ENCODE results near the gene DENND1A.

DNA sequence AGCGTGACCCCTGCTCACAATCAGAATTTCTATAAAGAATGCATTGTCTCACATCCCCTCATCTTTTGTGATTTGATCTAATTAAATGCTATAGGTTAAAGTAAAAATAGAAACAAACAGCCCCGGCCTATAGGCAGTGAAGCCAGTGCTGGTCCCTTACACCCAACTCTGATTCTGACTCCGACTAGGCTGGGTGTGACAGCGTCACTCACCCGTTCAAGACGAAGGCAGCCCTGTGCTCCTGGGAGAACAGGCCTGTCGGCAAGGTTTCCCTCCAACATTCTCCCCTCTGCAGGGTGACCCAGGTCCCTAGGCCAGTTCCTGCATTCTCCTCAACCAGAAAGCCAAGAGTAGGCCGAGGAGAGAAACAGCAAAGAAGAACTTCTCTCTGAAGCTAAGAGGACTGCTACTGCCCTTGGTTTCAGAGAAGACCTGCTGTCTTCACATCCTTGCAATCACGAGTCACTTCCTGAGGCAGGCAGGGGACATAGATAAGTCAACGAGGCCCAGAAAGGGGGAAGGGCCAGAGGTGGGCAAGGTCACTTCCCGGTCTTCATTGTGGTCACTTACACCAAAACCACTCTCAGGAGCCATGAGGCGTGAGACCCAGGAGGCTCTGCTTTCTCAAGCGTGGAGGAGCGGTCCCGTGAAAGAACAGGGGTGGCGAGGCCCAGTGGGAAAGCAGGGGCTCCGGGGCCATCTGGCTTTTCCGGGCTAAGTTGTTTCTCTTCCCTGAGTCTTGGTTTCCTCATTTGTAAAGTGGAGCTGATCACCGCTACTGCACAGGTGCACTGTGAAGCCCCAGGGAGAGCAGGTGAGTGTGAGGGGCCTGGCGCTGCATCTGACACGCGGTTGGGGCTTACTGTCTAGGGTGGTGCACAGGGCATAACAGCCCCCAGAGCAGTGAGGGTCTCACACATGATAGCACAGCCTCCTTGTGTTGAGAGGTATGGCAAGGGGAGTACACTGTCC lies 373.2 kb downstream of the DENND1A start:
- TF ChIP-seq CEBPB (IDR thresholded peaks at IDR 0.05) (no peak), NR3C1 (IDR thresholded peaks at IDR 0.05) (no peak), POLR2A (IDR thresholded peaks at IDR 0.05; ENCODE audit: low read length) (no peak), RARB (CRISPR knock-in tag; IDR thresholded peaks at IDR 0.05) (no peak), EP300 (IDR thresholded peaks at IDR 0.05) (no peak), RNF2 (IDR thresholded peaks at IDR 0.05; ENCODE audit: borderline replicate concordance, low read depth) (no peak), JUN (IDR thresholded peaks at IDR 0.05) (no peak), RAD21 (conservative IDR thresholded peaks at IDR 0.05 in 1 of 2, IDR thresholded peaks at IDR 0.05 in 1 of 2) (no peak), BHLHE40 (IDR thresholded peaks at IDR 0.05; ENCODE audit: low read depth, low read length) (no peak), RFX5 (IDR thresholded peaks at IDR 0.05) (no peak)
- TF ChIP-seq, protein P1, sequence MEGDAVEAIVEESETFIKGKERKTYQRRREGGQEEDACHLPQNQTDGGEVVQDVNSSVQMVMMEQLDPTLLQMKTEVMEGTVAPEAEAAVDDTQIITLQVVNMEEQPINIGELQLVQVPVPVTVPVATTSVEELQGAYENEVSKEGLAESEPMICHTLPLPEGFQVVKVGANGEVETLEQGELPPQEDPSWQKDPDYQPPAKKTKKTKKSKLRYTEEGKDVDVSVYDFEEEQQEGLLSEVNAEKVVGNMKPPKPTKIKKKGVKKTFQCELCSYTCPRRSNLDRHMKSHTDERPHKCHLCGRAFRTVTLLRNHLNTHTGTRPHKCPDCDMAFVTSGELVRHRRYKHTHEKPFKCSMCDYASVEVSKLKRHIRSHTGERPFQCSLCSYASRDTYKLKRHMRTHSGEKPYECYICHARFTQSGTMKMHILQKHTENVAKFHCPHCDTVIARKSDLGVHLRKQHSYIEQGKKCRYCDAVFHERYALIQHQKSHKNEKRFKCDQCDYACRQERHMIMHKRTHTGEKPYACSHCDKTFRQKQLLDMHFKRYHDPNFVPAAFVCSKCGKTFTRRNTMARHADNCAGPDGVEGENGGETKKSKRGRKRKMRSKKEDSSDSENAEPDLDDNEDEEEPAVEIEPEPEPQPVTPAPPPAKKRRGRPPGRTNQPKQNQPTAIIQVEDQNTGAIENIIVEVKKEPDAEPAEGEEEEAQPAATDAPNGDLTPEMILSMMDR (IDR thresholded peaks at IDR 0.05) = no peak
- TF ChIP-seq, protein P2, sequence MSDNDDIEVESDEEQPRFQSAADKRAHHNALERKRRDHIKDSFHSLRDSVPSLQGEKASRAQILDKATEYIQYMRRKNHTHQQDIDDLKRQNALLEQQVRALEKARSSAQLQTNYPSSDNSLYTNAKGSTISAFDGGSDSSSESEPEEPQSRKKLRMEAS (IDR thresholded peaks at IDR 0.05) = no peak
- TF ChIP-seq, protein P3, sequence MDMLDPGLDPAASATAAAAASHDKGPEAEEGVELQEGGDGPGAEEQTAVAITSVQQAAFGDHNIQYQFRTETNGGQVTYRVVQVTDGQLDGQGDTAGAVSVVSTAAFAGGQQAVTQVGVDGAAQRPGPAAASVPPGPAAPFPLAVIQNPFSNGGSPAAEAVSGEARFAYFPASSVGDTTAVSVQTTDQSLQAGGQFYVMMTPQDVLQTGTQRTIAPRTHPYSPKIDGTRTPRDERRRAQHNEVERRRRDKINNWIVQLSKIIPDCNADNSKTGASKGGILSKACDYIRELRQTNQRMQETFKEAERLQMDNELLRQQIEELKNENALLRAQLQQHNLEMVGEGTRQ (IDR thresholded peaks at IDR 0.05) = no peak
